Activated naive CD4-positive, alpha-beta T cell treated with anti-CD3 and anti-CD28 coated beads for 36 hours (primary cell): Measurements from ENCODE around the gene LTA. TPM values are rescaled to one million over a fixed set of nuclear protein-coding genes. Genes with fewer than 3 reads are reported as not detected.

Experiments
- CTCF ChIA-PET: fragments of 350-600 bp; sonication (Branson Sonifier 250); formaldehyde crosslinking; loops from one replicate; lab custom pipeline; 2021; ENCODE audit warnings: antibody characterized with exemption; lab: Charles Lee
- DNase-seq: peaks from one replicate; pipeline ENCODE4 v3.0.0-alpha.2; 2020
- H3K27ac Mint-ChIP-seq: one replicate; pipeline ENCODE4 v1.8.0; 2021; ENCODE audit warnings: mild to moderate bottlenecking, mixed read lengths
- H3K27me3 Mint-ChIP-seq: one replicate; pipeline ENCODE4 v1.8.0; 2021; ENCODE audit warnings: low read depth, mixed read lengths
- H3K36me3 Mint-ChIP-seq: one replicate; pipeline ENCODE4 v1.8.0; 2021; ENCODE audit warnings: low read depth, mixed read lengths
- H3K4me1 Mint-ChIP-seq: one replicate; pipeline ENCODE4 v1.8.0; 2021; ENCODE audit warnings: low read depth, mixed read lengths
- H3K4me3 Mint-ChIP-seq: one replicate; pipeline ENCODE4 v1.8.0; 2021; ENCODE audit warnings: mild to moderate bottlenecking, moderate library complexity, mixed read lengths
- H3K9me3 Mint-ChIP-seq: one replicate; pipeline ENCODE4 v1.8.0; 2021; ENCODE audit warnings: mixed read lengths
- intact Hi-C: fragments of 100-400 bp; cut with micrococcal nuclease; formaldehyde crosslinking; loops from one replicate; pipeline ENCODE4 v1.15.1; 2023
- total RNA-seq, 2 experiments: library from RNA; stranded (reverse); gene quantifications; one replicate each; pipeline ENCODE4 v1.2.3, GENCODE V29; 2021

LTA gene
- total RNA-seq, 2 experiments from 2014 or later, result 165 to 173 TPM

- Mint-ChIP-seq H3K4me3 (peak overlapping the region; percentile 60), H3K9me3 (no peaks in the 10 kb centered on the region)
- CTCF ChIA-PET, result interaction anchor here (1.0 to 22.5 kb wide), 5 partner anchors 10 to 41 kb away, joined by 3 to 442 read pairs (median 11); partner anchors contain the start of genes LST1, LTB and TNF
Observed at GRCh38 chr6:31558631-31559500, 13.2 kb upstream of the LTA start.

GRCh38 chr6:31559606-31559957 lies 12.5 kb upstream of the LTA start:
- Mint-ChIP-seq H3K9me3 (no peaks in the 10 kb centered on the region), H3K36me3 (peaks cover 36% of the 10 kb centered on the region), H3K27ac (peak overlapping the region; percentile 92), H3K4me1 (peaks cover 78% of the 10 kb centered on the region), H3K27me3 (no peaks in the 10 kb centered on the region), H3K4me3 (peak overlapping the region; percentile 60)
- CTCF ChIA-PET, result interaction anchor here (1.0 to 22.5 kb wide), 5 partner anchors 9 to 41 kb away, joined by 3 to 442 read pairs (median 11); partner anchors contain the start of genes LST1, LTB and TNF
- intact Hi-C loops, result loop anchor here (1.0 kb wide), 1 partner anchor 13 kb away; the partner anchor contains the start of gene LTA
- DNase-seq, result no peak

More at GRCh38 chr6:31558631-31559500, 13.2 kb upstream of the LTA start:
- intact Hi-C loops, result loop anchor here (1.0 kb wide), 1 partner anchor 13 kb away; the partner anchor contains the start of gene LTA
- Mint-ChIP-seq H3K27ac (peak overlapping the region; percentile 92), H3K36me3 (peaks cover 35% of the 10 kb centered on the region), H3K27me3 (no peaks in the 10 kb centered on the region), H3K4me1 (peaks cover 80% of the 10 kb centered on the region)
- peak; percentile 83 for DNase-seq

- H3K27me3 Mint-ChIP-seq, result no peaks in the 10 kb centered on the region
- peaks cover 36% of the 10 kb centered on the region for H3K36me3 Mint-ChIP-seq
- peak overlapping the region; percentile 60 for H3K4me3 Mint-ChIP-seq
- intact Hi-C loops, result loop anchor here (1.0 kb wide), 2 partner anchors 8 to 12 kb away; partner anchors contain the start of gene LTA
- peak; percentile 85 for DNase-seq
- peak overlapping the region; percentile 92 for H3K27ac Mint-ChIP-seq
- no peaks in the 10 kb centered on the region for H3K9me3 Mint-ChIP-seq
- CTCF ChIA-PET, result interaction anchor here (0.5 to 22.5 kb wide), 6 partner anchors 11 to 523 kb away, joined by 3 to 442 read pairs (median 9); partner anchors contain the start of genes LST1, LTB, NFKBIL1 and TNF
- H3K4me1 Mint-ChIP-seq, result peaks cover 80% of the 10 kb centered on the region
Observed at GRCh38 chr6:31559958-31560696, 12.0 kb upstream of the LTA start.

GRCh38 chr6:31560697-31561058 lies 11.4 kb upstream of the LTA start:
- no peaks in the 10 kb centered on the region for H3K9me3 Mint-ChIP-seq
- intact Hi-C loops, result loop anchor here (1.0 kb wide), 1 partner anchor 8 kb away; no protein-coding TSS in a partner anchor
- DNase-seq, result no peak
- peaks cover 85% of the 10 kb centered on the region for H3K4me1 Mint-ChIP-seq
- peaks cover 36% of the 10 kb centered on the region for H3K36me3 Mint-ChIP-seq
- CTCF ChIA-PET, result interaction anchor here (0.6 to 22.5 kb wide), 4 partner anchors 10 to 522 kb away, joined by 3 to 442 read pairs (median 9); partner anchors contain the start of genes LST1, LTB, NFKBIL1 and TNF
- H3K27ac Mint-ChIP-seq, result peak overlapping the region; percentile 92
- peak overlapping the region; percentile 60 for H3K4me3 Mint-ChIP-seq
- no peaks in the 10 kb centered on the region for H3K27me3 Mint-ChIP-seq

GRCh38 chr6:31567531-31568370 lies 4.3 kb upstream of the LTA start:
- H3K36me3 Mint-ChIP-seq, result peaks cover 8% of the 10 kb centered on the region
- no peaks in the 10 kb centered on the region for H3K27me3 Mint-ChIP-seq

GRCh38 chr6:31568537-31568961 lies 3.5 kb upstream of the LTA start:
- peaks cover 16% of the 10 kb centered on the region for H3K36me3 Mint-ChIP-seq
- DNase-seq, result peak; percentile 85
- H3K4me3 Mint-ChIP-seq, result peak overlapping the region; percentile 34
- CTCF ChIA-PET, result interaction anchor here (1.0 to 4.5 kb wide), 4 partner anchors 9 to 29 kb away, joined by 3 to 47 read pairs (median 22); partner anchors contain the start of genes LST1 and LTB
- H3K4me1 Mint-ChIP-seq, result peaks cover 76% of the 10 kb centered on the region
- H3K27ac Mint-ChIP-seq, result peak overlapping the region; percentile 83
- H3K27me3 Mint-ChIP-seq, result no peaks in the 10 kb centered on the region
- intact Hi-C loops, result loop anchor here (1.0 kb wide), 5 partner anchors 8 to 52 kb away; partner anchors contain the start of genes NFKBIL1 and PRRC2A
- H3K9me3 Mint-ChIP-seq, result no peaks in the 10 kb centered on the region

More at GRCh38 chr6:31567531-31568370, 4.3 kb upstream of the LTA start:
- H3K27ac Mint-ChIP-seq, result peak overlapping the region; percentile 83
- peak; percentile 25 for DNase-seq
- peaks cover 75% of the 10 kb centered on the region for H3K4me1 Mint-ChIP-seq
- intact Hi-C loops, result loop anchor here (1.0 kb wide), 5 partner anchors 7 to 53 kb away; partner anchors contain the start of genes NFKBIL1 and PRRC2A
- H3K9me3 Mint-ChIP-seq, result no peaks in the 10 kb centered on the region
- peak overlapping the region; percentile 34 for H3K4me3 Mint-ChIP-seq
- CTCF ChIA-PET, result interaction anchor here (0.7 to 4.5 kb wide), 8 partner anchors 10 to 202 kb away, joined by 3 to 47 read pairs (median 5); partner anchors contain the start of genes LST1 and LTB

- Mint-ChIP-seq H3K4me3 (no peak overlapping the region), H3K4me1 (peaks cover 82% of the 10 kb centered on the region), H3K9me3 (no peaks in the 10 kb centered on the region), H3K27ac (peak overlapping the region; percentile 61), H3K36me3 (peaks cover 15% of the 10 kb centered on the region), H3K27me3 (no peaks in the 10 kb centered on the region)
- CTCF ChIA-PET, result interaction anchor here (0.7 to 4.5 kb wide), 9 partner anchors 10 to 78 kb away, joined by 3 to 47 read pairs (median 8); partner anchors contain the start of genes LST1, LTB and NFKBIL1
- intact Hi-C loops, result loop anchor here (10.0 kb wide), 1 partner anchor 1055 kb away; no protein-coding TSS in a partner anchor
- no peak for DNase-seq
Observed at GRCh38 chr6:31569861-31570536, 2.1 kb upstream of the LTA start.

GRCh38 chr6:31573239-31574105 lies 1.4 kb downstream of the LTA start:
- Mint-ChIP-seq H3K4me1 (peaks cover 66% of the 10 kb centered on the region), H3K36me3 (peaks cover 44% of the 10 kb centered on the region), H3K27ac (peak overlapping the region; percentile 97), H3K9me3 (no peaks in the 10 kb centered on the region), H3K4me3 (peak overlapping the region; percentile 94), H3K27me3 (no peaks in the 10 kb centered on the region)
- CTCF ChIA-PET, result interaction anchor here (0.9 to 19.5 kb wide), 5 partner anchors 8 to 79 kb away, joined by 6 to 618 read pairs (median 78); partner anchors contain the start of genes ATP6V1G2, DDX39B, LST1 and LTB
- intact Hi-C loops, result loop anchor here (2.0 to 10.0 kb wide), 2 partner anchors 253 to 1059 kb away; partner anchors contain the start of gene HSPA1B
- DNase-seq, result no peak

- CTCF ChIA-PET, result interaction anchor here (0.9 to 19.5 kb wide), 6 partner anchors 9 to 80 kb away, joined by 6 to 618 read pairs (median 42); partner anchors contain the start of genes ATP6V1G2, DDX39B, LST1 and LTB
- peak; percentile 46 for DNase-seq
- Mint-ChIP-seq H3K27me3 (no peaks in the 10 kb centered on the region), H3K27ac (peak overlapping the region; percentile 97), H3K9me3 (no peaks in the 10 kb centered on the region), H3K36me3 (peaks cover 49% of the 10 kb centered on the region), H3K4me1 (peaks cover 66% of the 10 kb centered on the region), H3K4me3 (peak overlapping the region; percentile 94)
- intact Hi-C loops, result loop anchor here (5.0 to 10.0 kb wide), 2 partner anchors 163 to 1060 kb away; partner anchors contain the start of gene CLIC1
Observed at GRCh38 chr6:31574106-31575061, 2.3 kb downstream of the LTA start.
